RWPE1 (cell line): ENCODE data around the gene B4GALT4.
"Not testable (repeated sequence)": the region's sequence is repeated elsewhere in the genome, so short reads cannot be mapped to it uniquely, and the experiment has no call there.

Experiments used
- CTCF ChIA-PET: fragments of 350-600 bp; sonication (Branson Sonifier 250); formaldehyde crosslinking; extraction: SDS; loops from one replicate; lab custom pipeline; 2021; lab: Yijun Ruan, JAX
- POLR2A ChIA-PET: fragments of 400-600 bp; formaldehyde crosslinking; extraction: SDS; loops from one replicate; lab custom pipeline; 2020; ENCODE audit warnings: antibody characterized with exemption; ENCODE audit not compliant: low non-redundant PET; lab: Yijun Ruan, JAX
- DNase-seq: peaks from one replicate; pipeline ENCODE4 v3.0.0; 2012; ENCODE audit warnings: low spot score
- H3K27ac ChIP-seq: fragments of 450-650 bp; 2 replicates; pipeline ENCODE4 v1.5.1; 2017
- CTCF ChIP-seq: fragments of 450-650 bp; conservative IDR thresholded peaks from 2 replicates; pipeline ENCODE4 v1.5.1; 2017; ENCODE audit warnings: low read depth, mild to moderate bottlenecking

B4GALT4 gene

GRCh38 chr3:119177321-119177720 is 63.4 kb downstream of the B4GALT4 start:
- no peak for TF ChIP-seq CTCF
- peak; percentile 21 for DNase-seq
- POLR2A ChIA-PET = no interaction called here
- CTCF ChIA-PET = no interaction called here
- H3K27ac ChIP-seq = no peak overlapping the region

- DNase-seq = no peak
- POLR2A ChIA-PET = no interaction called here
- peak overlapping the region; percentile 57 for H3K27ac ChIP-seq
- CTCF ChIA-PET = no interaction called here
- no peak for TF ChIP-seq CTCF
Observed at GRCh38 chr3:119176778-119177177, 63.9 kb downstream of the B4GALT4 start.

- peak; percentile 79 for DNase-seq
- H3K27ac ChIP-seq = peak overlapping the region; percentile 66
- POLR2A ChIA-PET = no interaction called here
- CTCF ChIA-PET = no interaction called here
- no peak for TF ChIP-seq CTCF
Observed at GRCh38 chr3:119175872-119176756, 64.6 kb downstream of the B4GALT4 start.

- no peak for TF ChIP-seq CTCF
- DNase-seq = no peak
- ChIA-PET CTCF (interaction anchor here (0.6 kb wide), 1 partner anchor 277 kb away, joined by 3 read pairs; no protein-coding TSS in a partner anchor), POLR2A (no interaction called here)
- H3K27ac ChIP-seq = no peak within 1 kb of the TSS
Observed at GRCh38 chr3:119173325-119173724, 67.4 kb downstream of the B4GALT4 start, which contains the start of gene UPK1B. TSS of gene UPK1B (plus strand) at chr3:119173598. CDS start at chr3:119186742, 13,144 bp downstream.

- H3K27ac ChIP-seq = no peak overlapping the region
- ChIA-PET CTCF (no interaction called here), POLR2A (no interaction called here)
- DNase-seq = no peak
- no peak for TF ChIP-seq CTCF
Observed at GRCh38 chr3:119170821-119171220, 69.9 kb downstream of the B4GALT4 start.

GRCh38 chr3:119164745-119165144 is 75.9 kb downstream of the B4GALT4 start:
- DNase-seq, POLR2A ChIA-PET, H3K27ac ChIP-seq, CTCF ChIA-PET: not testable (repeated sequence)
